Measurements from ENCODE around the gene TACO1. TPM values are rescaled to one million over a fixed set of nuclear protein-coding genes. Genes with fewer than 3 reads are reported as not detected.

Gene TACO1
- total and polyA plus RNA-seq, 2 of the 4 experiments (the other 2 are of a cell fraction), result 6.5 to 28.8 TPM

- no peak overlapping the region for H4K5ac ChIP-seq (ENCODE audit: low read depth, low read length)
- no peak overlapping the region for H2AK5ac ChIP-seq (ENCODE audit: low read depth, low read length)
- no peak overlapping the region for H3K4me2 ChIP-seq (ENCODE audit: low read depth, low read length)
- H2BK120ac ChIP-seq (ENCODE audit: low read depth, low read length), result no peak overlapping the region
- no CpG with 5 or more reads among the region's 2 CpGs for WGBS, 2 experiments (ENCODE audit: extremely low coverage in 2 of 2, insufficient read length in 1 of 2)
- no peak for TF ChIP-seq SMC3 (IDR thresholded peaks at IDR 0.05; ENCODE audit: low read depth, low read length)
- no peak for TF ChIP-seq RFX5 (IDR thresholded peaks at IDR 0.05; ENCODE audit: low read depth, low read length)
- TF ChIP-seq BHLHE40 (IDR thresholded peaks at IDR 0.05; ENCODE audit: low read depth, low read length), result no peak
- TF ChIP-seq CEBPB (IDR thresholded peaks at IDR 0.05; ENCODE audit: low read depth, low read length), result no peak
- TF ChIP-seq MAZ (IDR thresholded peaks at IDR 0.05; ENCODE audit: borderline replicate concordance, low read depth, low read length), result no peak
- TF ChIP-seq MAFK (IDR thresholded peaks at IDR 0.05; ENCODE audit: low read depth, low read length), result no peak
- TF ChIP-seq MXI1 (IDR thresholded peaks at IDR 0.05; ENCODE audit: borderline replicate concordance, low read depth, low read length), result no peak
- TF ChIP-seq RAD21 (IDR thresholded peaks at IDR 0.05; ENCODE audit: low read length), result no peak
- TF ChIP-seq RCOR1 (IDR thresholded peaks at IDR 0.05; ENCODE audit: insufficient replicate concordance, low read length), result no peak
- TF ChIP-seq NFE2L2 (IDR thresholded peaks at IDR 0.05; ENCODE audit: low read depth, low read length), result no peak
- TF ChIP-seq FOS (IDR thresholded peaks at IDR 0.05; ENCODE audit: low read depth, low read length), result no peak
- no peak for TF ChIP-seq CHD1 (IDR thresholded peaks at IDR 0.05; ENCODE audit: low read depth, low read length)
- TF ChIP-seq CTCF (conservative IDR thresholded peaks at IDR 0.05; ENCODE audit: low read depth, low read length), result no peak
- TF ChIP-seq ELK1 (IDR thresholded peaks at IDR 0.05; ENCODE audit: borderline replicate concordance, low read depth, low read length), result no peak
- TF ChIP-seq USF2 (IDR thresholded peaks at IDR 0.05; ENCODE audit: low read depth, low read length), result no peak
- no peak for TF ChIP-seq POLR2A (IDR thresholded peaks at IDR 0.05; ENCODE audit: low read depth, low read length)
- no peak overlapping the region for H2BK20ac ChIP-seq (ENCODE audit: low read depth, low read length)
- H2BK15ac ChIP-seq (ENCODE audit: low read depth, low read length), result no peak overlapping the region
- no peak overlapping the region for H3K56ac ChIP-seq (ENCODE audit: extremely low read depth, insufficient read depth, low read length)
- H2AFZ ChIP-seq (replicated peaks; ENCODE audit: low read length, poor library complexity), result no peak overlapping the region
- no peak overlapping the region for H3K18ac ChIP-seq (ENCODE audit: low read depth, low read length)
- H2AK9ac ChIP-seq (replicated peaks; ENCODE audit: low read depth, low read length, poor library complexity), result no peak overlapping the region
- no peak overlapping the region for H3K14ac ChIP-seq (replicated peaks; ENCODE audit: low read depth, low read length)
- in situ Hi-C loops (cut with MboI; ENCODE audit: low sequenced_read_pairs) (no loop called here), intact Hi-C loops (cut with micrococcal nuclease) (no loop called here), dilution Hi-C loops (cut with HindIII; ENCODE audit: low sequenced_read_pairs, unreplicated experiment) (no loop called here)
- H3K4me3 ChIP-seq (ENCODE audit: insufficient read depth, low read depth, low read length), result no peak overlapping the region
- no peaks in the 10 kb centered on the region for H3K27me3 ChIP-seq (ENCODE audit: control insufficient read depth, insufficient read depth, low read length)
- peaks cover 20 to 59% of the 10 kb centered on the region in 2 experiments for H3K79me1 ChIP-seq (ENCODE audit: low read depth in 1 of 2, low read length in 2 of 2)
- no peak overlapping the region for H2BK5ac ChIP-seq (ENCODE audit: low read depth, low read length, poor library complexity, severe bottlenecking)
- peaks cover 70% of the 10 kb centered on the region for H4K20me1 ChIP-seq (ENCODE audit: insufficient read depth, low read length)
- no peak overlapping the region for H3K23ac ChIP-seq (ENCODE audit: low read depth, low read length)
- H3K4me1 ChIP-seq (ENCODE audit: control insufficient read depth, insufficient read depth, low read length), result peaks cover 2% of the 10 kb centered on the region; the same call in 1 of the 2 replicates
- H3K9me1 ChIP-seq (ENCODE audit: insufficient read depth, low read length), result peaks cover 14% of the 10 kb centered on the region
- no peak overlapping the region for H4K91ac ChIP-seq (ENCODE audit: insufficient read depth, low read depth, low read length)
- no peaks in the 10 kb centered on the region for H3K9me3 ChIP-seq (ENCODE audit: control insufficient read depth, insufficient read depth, low read length)
- no peak overlapping the region for H3K4ac ChIP-seq (ENCODE audit: low read depth, low read length)
- no peak overlapping the region for H3K9ac ChIP-seq (ENCODE audit: low read depth, low read length)
- ChIA-PET CTCF (no interaction called here), POLR2A (ENCODE audit: unreplicated experiment) (no interaction called here)
- no peak overlapping the region for H3K27ac ChIP-seq (ENCODE audit: insufficient read depth, low read length)
- no peak overlapping the region for H4K8ac ChIP-seq (ENCODE audit: low read depth in 2 of 2, low read length in 2 of 2)
- ATAC-seq (ENCODE audit: low read depth) (no peak), DNase-seq (no peak)
- no peaks in the 10 kb centered on the region for H3K36me3 ChIP-seq (ENCODE audit: control insufficient read depth, insufficient read depth, low read length)
- BruUV-seq (replicated peaks), result no TSS peak
Observed at GRCh38 chr17:63563339-63563738, 37.4 kb upstream of the TACO1 start.
